Occipital lobe (tissue), 2 donors: ENCODE measurements around the gene CERS3. TPM values are rescaled to one million over a fixed set of nuclear protein-coding genes. Genes with fewer than 3 reads are reported as not detected.

ENCODE experiments used
- DNase-seq: peaks from one replicate; lab custom pipeline; 2025; lab: John Stamatoyannopoulos, UW
- total RNA-seq: library from RNA; depleted of rRNA; stranded (reverse); fragments of >200 nt; gene quantifications from one replicate; pipeline ENCODE4 v1.2.3, GENCODE V29; 2014

Gene CERS3
- total RNA-seq: 1.1 TPM

DNA sequence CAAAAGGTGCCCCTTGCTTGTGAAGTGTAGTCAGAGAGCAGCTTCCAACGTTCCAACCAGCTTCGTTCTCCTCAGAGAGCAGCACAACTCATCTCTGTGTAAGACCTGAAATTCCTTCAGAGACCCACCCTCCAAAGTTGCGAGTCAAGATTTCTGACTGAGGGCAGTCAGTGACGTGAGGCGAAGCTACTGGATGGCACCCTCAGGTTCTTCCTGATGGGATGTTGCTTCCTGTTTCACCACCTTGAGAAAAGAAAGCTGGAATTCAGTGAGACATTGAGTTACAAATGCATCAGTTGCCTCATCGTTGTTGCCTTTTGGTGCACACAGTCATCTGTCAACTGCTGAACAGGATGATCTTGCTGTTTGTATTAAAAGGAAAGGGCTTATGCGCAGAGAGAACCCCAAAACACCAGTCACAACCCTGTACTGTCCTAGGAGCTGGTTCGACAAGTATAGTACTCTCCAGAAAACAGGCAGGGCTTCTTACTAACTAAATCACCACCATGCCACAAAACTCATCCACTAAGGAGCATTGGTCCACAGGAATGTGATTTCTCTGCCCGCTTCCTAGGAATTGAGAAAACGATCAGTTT is at the start of gene CERS3:
CERS3 (minus strand) TSS at position 118 of the 596 bp plus-strand sequence. CDS start 27,101 bp downstream, outside the sequence.
- DNase-seq: no peak

GRCh38 chr15:100573526-100573925 is 44.8 kb upstream of the CERS3 start:
- DNase-seq: no peak

- no peak for DNase-seq
Observed at GRCh38 chr15:100572362-100572983, 43.7 kb upstream of the CERS3 start.

- DNase-seq: no peak
Observed at GRCh38 chr15:100571592-100572167, 42.9 kb upstream of the CERS3 start.

GRCh38 chr15:100570735-100571313 is 42.1 kb upstream of the CERS3 start:
- DNase-seq: no peak

DNA sequence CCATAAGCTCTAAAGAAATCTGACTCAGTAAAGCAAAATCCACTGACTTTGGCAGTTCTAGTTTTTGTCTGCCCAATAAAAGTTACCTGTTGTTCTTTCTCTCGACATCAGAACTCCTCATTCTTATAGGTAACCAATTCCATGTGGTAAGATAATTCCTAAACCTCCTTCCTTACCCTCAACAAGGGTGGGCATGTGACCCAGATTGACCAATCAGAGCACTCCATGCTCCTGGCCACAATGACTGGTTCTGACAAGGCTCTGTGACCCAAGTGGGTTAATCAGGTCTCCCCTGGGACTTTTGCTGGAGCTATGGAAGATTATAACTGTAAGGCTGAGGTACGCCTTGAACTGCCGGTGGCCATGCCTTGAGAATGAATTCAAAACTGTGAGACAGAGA is 41.5 kb upstream of the CERS3 start:
- DNase-seq: no peak

- DNase-seq: no peak
Observed at GRCh38 chr15:100569391-100569790, 40.6 kb upstream of the CERS3 start.

- DNase-seq: no peak
Observed at GRCh38 chr15:100566850-100567628, 38.3 kb upstream of the CERS3 start.

DNA sequence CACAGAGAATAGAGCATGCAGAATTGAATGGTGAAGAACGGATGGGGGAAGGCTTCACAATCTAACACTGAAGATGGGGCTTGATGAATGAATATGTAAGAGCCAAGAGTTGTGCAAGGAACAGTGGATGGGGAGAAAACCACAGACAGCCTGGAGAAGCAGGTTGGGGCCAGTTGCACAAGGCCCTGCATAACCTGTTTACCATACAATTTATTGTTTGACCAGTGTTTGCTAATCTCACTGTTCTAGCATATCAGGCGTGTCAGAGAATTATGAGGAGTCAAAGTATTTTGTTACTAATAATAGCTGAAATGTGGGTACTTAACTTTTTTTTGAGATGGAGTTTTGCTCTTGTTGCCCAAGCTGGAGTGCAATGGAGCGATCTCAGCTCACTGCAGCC is 36.8 kb upstream of the CERS3 start:
- DNase-seq: no peak

GRCh38 chr15:100560323-100560722 is 31.6 kb upstream of the CERS3 start:
- DNase-seq: no peak

GRCh38 chr15:100559330-100559729 is 30.6 kb upstream of the CERS3 start:
- DNase-seq: no peak

- DNase-seq: no peak
Observed at GRCh38 chr15:100558771-100559254, 30.1 kb upstream of the CERS3 start.

- DNase-seq: no peak
Observed at GRCh38 chr15:100553468-100553867, 24.7 kb upstream of the CERS3 start.

DNA sequence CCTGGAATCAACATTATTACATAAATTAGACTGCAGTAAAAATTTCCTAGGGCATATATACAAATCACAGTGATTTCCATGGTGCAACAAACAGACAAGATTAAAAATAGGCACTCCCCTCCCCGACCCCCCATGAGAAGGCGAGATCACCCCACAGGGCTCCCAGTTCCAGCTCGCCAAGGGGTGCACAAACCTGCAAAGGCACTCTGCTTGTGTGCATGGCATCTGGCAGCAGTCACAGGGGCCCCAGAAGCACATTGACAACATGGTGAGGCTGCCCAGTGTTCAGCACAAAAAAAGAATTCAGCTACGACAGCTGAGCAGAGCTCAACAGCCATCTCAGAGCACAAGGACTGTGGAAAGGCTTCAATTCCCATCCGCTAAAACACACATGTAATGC is 19.2 kb upstream of the CERS3 start:
- no peak for DNase-seq

DNA sequence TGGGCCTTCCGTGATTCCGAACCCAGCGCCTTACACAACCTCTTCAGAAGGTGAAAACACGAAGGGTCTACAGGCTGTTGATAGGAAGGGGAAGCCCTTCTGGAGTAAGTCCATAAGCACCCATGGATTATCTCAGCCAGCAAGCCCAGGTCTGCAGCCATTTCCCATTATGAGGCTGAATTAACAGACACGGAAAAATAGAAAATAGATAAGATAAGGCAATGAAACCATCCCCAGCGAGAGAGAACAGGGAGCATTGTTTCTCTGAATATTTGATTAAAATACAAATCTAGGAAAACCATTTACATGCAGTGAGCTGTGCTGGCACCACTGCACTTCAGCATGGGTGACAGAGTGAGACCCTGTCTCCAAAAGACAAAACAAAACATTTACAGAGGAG is 16.2 kb upstream of the CERS3 start:
- DNase-seq: no peak

- no peak for DNase-seq
Observed at GRCh38 chr15:100544338-100544841, 15.6 kb upstream of the CERS3 start.

GRCh38 chr15:100542290-100542689 is 13.5 kb upstream of the CERS3 start:
- no peak for DNase-seq

DNA sequence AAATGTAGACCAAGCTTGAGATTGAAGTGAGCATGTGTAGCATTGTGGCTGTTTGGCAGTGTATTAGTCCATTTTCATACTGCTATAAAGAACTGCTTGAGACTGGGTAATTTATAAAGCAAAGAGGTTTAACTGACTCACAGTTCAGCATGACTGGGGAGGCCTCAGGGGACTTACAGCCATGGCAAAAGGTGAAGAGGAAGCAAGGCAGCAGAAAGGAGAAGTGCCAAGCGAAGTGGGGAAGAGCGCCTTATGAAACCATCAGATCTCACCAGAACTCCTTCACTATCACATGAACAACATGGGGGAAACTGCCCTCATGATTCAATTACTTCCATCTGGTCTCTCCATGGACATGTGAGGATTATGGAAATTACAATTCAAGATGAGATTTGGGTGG is 8.6 kb upstream of the CERS3 start:
- no peak for DNase-seq

GRCh38 chr15:100536733-100537132 is 8.0 kb upstream of the CERS3 start:
- no peak for DNase-seq

DNA sequence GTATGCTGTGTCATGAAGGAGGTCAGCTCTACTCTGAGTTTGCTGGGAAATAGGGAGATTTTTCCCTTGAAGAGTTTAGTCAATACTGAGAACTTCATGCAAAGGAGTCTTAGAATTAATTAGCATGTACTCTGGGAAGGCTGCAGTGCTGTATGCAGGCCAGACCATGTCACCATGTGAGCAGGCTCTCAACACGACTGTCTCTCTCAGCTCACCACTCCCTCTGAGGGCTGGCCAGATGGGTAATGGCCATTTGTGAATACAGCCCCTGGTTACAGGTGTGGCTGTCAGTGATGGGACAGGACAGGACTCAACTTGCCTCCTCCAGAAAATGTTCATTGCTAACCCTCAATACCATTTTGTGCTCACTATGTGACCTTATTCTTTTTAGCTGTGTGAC is 5.1 kb upstream of the CERS3 start:
- DNase-seq: no peak

- DNase-seq: no peak
Observed at GRCh38 chr15:100531823-100532327, 3.1 kb upstream of the CERS3 start.
